HK-2 (cell line): ENCODE data around the gene C1orf21.

Experiments used
- DNase-seq: peaks from one replicate; pipeline ENCODE4 v3.0.0-alpha.2; 2018; ENCODE audit not compliant: unreplicated experiment

The C1orf21 gene

DNA sequence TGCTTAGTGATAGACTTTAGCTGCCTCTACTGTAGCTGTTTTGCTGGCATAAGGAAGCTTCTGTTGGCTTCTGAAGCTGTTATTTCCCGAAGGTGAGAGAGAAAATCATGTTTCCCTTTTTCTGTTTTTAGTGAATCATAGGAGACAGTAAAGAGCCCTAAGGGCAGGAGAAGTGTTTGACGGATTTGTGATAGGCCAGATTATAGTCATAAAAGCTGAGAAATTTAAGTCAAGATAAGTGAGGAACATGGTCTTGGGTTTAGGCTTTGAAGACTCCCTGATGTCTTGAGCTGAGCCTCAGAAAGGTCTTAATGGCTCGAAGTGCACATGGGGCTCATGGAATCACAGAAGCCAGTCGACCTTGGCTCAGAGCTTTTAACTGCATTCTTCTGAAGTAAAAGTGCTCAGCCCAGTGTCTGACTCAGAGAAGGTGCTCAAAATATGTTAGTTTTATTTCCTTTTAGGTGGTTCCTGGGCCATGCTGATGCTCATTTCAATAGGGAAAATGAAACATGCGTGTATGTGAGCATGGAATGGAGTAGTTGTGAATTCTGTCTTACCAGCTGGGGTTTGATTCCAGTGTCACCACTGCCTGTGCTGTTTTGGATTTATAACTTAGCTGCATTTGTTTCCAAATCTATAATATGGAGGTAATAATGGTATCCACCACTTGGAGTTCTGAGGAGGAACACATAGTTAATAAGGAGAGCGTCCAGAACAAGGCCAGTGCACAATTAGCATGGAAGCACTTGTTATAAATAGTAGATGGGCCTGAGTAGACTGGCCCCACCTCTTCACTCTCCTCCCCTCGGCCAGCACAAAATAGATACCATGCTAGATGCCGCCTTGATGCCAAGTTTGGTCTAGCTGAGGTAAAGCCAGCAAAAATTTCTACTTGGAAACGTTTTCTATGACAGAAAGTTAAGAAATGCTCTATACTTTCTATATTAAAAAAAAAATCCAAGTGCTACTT is 99.2 kb downstream of the C1orf21 start:
- no peak for DNase-seq

DNA sequence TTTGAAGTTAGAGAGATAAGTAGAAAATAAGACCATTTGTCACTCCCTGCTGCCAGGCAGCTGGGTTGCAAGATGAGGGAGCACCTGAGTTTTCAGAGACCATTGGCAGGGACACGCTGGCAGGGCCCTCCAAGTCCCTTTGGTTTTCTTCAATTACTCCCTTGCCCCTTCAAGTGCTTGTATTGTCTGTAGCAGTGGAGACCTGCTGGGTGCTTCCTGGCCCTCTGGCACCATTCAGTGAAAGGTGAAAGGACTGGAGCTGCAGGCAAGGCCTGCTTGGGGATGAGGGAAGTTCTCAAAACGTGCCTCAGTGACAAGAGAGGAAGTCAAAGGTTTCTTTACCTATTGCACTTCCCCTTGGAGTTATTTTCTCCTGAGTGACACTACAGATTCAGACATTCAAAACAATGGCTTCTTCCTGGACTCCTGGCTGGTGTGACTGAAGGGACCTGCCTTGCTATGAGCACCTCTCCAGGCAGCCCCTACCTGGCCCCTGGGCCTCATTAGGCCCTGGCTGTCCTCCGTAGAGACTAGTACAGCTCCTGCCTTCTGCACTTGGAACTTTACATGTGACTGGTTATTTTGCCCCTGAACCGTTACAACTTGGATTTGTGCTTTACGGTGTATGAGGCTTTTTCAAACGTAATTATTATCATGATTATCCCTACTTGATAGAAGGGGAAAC is 100.1 kb downstream of the C1orf21 start:
- DNase-seq = no peak

DNA sequence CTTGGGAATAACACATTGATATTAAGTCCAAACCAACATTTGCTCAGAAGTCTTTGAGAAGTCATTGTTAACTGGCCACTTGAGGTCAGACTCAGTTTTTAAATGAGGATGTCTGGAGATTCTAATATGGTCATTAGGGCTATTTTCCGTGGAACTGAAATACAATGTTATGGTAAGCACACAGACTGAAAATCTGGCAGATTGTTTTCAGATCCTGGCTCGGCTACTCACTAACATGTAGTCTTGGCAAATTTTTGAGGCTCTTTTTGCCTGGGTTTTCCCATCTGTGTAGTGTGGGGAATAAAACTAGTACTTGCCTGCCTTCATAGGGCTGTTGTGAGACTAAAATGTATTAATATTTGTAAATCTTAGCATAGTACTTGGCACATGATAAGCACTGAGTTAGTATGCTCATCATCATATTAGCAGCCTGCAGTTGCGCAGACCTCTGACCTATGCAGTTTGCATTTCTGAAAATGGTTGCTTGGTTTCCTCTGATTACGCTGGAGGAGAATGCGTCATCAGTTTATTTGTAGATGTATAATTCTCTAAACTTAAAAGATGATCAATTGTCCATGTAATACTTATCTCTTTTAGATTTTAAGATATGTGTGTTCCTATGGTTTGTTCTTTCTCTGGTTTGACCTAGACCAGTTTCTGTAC is 100.8 kb downstream of the C1orf21 start:
- DNase-seq = no peak

DNA sequence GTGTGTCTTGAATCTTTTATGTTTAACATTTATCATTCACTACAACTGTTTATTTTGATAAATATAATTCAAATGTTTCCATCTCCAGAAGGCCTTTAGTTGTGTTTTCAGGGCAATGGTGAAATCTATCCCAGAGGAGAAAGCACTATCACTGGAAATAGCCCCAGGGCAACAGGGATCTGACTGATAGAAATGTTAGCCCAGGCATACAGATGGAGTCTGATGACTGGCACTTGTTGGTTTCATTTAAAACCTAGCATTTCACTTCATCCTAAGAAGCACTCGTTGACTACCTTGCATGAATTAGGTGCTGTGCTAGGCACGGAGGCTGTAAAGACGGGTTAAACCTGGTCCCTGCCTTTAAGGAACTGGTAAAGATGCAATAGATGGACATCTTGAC is 103.1 kb downstream of the C1orf21 start:
- no peak for DNase-seq

DNA sequence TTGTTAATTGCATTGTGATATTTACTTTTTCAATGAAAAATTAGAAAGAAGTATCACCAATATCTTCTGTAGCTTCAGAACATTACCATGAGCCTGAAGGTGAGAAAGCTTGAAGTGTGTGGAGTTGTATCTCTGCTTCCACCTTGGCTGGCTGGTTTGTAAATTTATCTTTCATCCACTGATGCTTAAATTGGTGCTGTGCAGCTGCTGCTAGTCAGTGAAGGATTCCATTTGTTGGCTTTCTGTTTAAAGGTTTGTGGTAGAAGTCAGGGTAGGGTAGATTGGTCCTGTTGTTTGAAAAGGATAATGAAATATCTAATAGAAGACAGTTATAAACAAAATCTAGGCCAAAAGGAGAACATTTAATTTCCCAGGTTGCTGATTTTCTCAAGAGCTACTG is 105.7 kb downstream of the C1orf21 start:
- DNase-seq = no peak

DNA sequence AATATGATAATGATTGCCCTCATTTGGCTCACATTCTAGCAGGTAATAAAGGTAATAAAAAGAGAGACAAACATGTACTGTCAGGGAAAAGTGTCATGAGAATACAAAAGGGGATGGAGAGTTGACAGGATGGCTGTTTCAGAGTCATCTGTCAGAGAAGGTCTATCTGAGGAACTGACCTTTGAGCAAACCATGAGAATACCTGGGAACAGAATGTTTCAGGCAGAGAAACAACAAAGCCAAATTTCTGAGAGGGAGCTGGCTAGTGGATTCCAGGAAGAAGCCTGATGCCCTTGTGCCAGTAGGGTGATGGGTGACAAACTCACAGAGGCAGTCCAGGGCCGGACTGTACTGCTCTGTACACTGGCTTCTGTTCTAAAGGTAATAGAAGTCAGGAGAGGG is 107.2 kb downstream of the C1orf21 start:
- no peak for DNase-seq

DNA sequence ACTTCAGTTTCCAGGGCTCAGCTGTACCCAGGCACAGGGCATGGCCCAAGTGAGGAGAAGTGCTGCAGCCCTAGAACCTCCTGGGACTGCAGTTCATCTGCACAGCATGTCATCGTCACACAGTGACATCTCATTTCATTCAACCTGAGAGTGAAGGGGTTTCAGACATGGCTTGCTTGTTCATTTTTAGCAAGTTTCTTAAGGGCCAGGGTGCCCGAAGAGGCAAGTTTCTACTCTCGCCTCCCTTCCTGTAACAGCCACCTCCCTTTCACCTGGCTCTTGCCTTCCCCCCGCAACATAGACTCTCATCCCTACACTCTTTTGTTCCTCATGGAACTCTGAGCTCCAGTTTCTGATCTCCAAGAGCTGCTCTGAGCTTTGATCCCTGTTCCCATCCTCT is 108.1 kb downstream of the C1orf21 start:
- DNase-seq = no peak

DNA sequence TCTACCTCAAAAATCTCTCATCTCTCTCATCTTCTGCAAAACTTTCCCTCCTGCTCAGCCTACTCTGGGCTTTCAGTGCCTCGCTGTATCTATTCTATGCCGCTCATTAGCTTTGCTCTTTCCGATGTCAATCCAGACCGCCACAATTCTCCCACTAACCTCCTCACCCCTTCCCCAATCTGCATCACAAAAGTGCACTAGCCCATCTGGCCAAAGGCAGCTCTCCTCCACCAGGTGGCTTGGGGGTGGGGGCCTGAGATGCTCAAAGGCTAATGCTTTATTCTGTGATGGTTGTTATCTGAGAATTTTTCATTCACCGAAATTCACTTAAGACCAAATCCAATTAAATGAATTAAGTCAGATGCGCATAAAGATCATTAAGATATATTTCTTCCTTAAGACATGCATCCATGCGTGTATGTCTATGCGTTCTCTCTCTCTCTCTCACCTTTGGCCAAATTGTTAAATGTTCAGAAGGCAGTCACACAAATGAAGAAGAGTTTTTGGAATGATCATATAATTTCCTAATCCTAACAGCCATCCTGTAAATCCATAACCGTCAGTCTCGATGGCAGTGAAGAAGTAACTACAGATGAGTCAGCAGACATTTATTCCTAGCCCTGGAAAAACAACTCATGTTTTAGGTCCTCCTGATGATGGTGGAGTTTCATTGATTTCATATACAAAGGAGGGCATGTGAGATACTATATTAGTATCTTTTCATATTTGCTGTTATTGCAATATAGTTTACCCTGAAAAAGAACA is 111.3 kb downstream of the C1orf21 start:
- no peak for DNase-seq

DNA sequence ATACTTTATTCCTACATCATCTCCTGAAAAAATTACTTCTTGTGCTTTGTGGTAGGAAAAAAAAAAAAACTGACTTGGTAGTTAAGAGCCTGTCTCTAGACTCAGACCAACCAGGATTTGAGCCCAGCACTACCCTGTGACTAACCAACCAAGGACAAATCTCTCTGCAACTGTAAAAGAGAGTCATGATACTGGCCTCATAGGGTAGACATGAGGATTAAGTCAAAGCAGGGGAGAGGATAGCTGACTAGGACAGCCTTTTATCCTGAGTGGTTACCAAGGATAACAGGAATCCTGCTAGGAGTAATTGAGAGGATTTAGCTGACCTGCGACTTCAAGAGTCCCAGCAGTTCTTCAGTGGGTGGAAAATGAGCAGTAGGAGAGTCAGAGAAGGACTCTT is 112.8 kb downstream of the C1orf21 start:
- DNase-seq = no peak

DNA sequence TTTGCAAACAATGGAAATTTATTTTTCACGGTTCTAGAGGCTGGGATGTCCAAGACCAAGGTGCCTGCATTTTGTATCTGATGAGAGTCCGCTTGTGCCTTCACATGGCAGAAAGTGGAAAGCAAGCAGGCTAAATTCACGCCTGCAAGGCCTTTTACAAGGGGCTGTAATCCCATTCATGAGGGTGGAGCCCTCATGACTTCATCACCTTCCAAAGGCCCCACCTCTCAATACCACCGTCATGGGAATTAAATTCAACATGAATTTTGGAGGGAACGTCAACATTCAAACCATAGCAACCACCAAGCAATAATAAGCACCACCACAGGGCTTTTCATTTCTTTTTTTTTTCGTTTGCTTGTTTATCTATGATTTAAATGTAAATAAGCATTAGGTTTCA is 115.3 kb downstream of the C1orf21 start:
- no peak for DNase-seq

DNA sequence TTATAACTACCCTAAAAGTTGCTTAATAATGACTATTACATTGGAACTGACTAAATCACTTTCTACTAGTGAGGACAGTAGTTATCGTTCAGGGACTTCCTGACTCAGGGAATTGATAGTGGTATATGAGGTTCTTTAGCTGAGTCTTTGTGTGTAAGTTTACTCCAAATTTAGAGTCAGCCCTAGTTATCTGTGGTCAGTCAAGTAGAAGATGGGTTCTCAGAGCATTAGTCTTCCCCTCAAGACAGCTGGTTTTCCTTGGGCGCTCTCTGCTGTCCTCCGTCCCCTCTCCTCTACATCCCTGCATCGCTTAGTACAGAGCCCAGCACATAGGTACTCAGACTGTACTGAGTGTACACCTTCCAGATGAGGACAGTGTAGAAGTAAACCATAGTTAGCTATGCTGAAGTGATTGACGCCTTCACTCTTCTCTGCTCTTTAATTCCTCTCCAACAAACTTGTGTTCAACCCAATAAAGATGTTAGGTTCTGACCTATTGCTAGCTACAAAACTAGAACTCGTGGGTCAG is 116.5 kb downstream of the C1orf21 start:
- DNase-seq = no peak

DNA sequence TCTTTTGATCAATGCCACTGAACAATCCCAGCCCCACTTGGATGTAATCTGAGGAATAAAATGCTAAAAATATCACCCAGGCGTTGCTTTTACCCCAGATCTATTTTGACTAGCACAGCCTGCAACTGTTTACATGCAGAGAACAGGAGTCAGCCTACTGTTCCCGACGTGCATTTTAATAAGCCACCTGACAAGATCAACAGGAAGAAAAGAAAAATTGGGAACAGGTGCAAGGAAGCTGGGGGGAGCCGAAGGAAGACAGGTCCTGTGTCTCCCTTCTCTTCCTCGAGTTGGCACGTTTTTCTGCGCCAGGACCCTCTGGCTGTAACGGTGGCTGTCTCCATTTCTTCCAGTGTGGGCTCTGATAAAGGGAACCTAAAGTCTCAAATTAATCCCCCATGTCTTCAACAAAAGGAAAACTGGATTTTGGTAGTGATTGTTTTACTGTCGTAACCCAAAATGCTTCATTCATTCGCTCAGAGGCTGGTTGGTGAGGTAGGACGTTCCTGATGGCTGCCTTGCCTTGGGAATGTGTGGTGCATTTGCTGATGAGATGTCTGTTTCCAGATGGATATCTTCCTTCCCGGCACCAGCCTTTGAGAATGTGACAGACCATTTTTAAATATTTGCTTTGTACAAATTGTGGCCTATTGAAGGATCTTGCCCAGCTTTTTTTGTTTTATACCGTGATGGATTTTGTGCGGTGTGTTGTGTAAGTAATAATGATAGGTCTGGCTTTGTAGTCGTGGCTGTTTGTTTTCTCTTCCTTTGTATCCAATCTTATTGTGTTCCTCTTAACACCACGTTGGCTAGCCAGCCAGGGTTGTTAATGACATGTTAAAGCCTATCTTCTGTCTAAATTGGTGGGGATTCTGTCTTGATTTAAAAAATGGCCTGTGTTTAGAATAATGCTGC is 117.5 kb downstream of the C1orf21 start:
- no peak for DNase-seq

DNA sequence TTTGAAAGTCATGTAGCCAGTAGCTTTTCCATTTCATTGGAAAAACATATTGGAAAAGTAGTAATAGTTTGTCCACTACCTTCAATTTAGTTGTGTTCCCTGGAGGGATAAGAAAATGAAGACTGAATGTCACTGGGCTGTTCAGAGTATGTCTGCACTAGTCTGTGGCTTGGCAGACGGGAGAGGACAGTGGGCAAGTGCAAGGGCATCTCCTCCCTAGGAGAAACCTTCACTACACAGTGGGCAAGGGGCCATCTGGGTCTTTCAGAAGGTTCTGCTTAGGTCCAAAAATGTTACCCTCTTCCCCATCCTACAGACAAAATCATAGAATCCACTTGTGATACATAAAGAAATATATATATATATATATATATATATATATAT is 118.1 kb downstream of the C1orf21 start:
- DNase-seq = no peak

DNA sequence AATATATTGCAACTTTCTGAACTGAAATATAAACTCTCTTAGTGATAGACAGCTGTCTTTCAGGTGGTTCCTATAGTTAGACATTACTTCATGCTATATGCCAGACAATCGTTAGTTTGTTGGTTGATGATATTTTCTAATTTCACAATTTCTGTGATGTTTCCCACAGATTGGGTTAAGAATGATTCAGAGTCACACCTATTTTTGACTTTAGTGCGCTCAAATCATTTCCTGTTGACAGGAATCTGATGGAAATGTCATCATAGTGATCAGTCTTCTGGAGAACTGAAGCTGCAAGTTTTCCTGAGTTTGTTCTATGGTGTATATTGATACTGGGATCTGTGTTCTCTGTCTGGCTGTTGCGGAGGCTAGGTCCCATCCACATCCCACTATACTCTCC is 119.7 kb downstream of the C1orf21 start:
- no peak for DNase-seq

DNA sequence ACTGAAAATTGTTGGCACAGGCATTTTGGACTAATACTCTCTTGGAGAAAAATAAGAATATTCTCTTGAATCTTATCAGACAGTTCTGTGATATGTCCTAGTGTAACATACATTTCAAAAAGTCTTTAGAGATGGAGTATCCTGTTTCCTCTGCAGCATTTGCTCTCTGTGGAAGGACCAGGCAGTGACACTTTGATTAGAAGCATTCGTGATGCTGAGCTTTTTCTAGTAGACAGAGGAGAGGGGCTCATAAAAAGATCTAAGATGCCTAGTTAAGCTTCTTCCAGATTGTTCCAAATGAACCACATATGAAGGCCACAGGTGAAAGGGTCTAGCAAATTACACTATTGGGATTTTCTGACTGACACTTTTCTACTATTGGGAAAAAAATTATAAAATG is 120.3 kb downstream of the C1orf21 start:
- DNase-seq = no peak

DNA sequence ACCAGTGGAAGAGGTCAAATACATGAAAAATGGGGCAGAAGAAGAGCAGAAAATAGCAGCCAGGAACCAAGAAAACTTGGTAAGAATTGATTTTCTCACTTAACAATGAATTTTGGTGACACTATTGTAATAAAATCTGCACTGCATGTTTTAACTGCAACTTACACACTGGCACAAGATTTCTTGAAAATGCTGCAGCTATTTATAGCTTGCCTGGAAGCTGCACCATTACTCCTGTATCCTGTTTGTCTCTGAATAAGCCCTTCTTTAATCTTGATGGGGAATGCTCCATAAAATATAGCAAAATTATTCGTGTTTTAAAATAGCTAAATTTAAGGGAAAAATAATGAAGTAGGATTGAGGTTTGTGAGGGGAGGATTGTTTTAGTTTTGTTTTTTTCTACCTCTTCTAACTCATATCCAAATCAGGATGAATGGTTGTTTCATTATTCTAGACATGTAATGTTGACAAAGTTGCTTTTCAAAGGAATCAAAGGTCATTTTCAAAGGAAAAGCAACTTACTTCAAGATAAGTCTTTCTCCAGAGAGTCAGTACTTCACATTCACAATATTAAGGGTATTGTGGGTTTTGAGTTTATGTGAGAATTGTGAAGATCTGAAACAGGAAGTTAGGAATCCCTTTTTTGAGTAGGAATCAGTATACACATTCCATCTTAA is 120.9 kb downstream of the C1orf21 start:
- no peak for DNase-seq

DNA sequence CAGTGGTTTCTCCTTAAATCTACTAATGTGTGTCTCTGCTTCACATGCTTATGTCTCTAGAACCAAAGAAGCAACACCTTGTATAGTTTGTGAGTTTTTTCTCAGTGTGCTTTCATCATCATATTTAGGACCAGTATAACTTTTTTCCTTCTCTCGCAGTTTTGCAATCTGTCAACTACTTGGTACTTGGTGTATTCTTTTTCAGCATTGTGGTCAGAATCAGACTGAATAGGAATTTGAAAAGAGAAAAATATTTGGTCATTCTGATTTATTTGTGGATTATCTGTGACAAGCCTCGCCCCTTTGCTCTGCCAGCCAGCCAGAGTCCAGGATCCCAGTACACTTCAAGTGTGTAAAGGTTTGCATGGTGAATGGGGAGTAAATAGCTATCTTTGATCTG is 122.3 kb downstream of the C1orf21 start:
- DNase-seq = no peak

DNA sequence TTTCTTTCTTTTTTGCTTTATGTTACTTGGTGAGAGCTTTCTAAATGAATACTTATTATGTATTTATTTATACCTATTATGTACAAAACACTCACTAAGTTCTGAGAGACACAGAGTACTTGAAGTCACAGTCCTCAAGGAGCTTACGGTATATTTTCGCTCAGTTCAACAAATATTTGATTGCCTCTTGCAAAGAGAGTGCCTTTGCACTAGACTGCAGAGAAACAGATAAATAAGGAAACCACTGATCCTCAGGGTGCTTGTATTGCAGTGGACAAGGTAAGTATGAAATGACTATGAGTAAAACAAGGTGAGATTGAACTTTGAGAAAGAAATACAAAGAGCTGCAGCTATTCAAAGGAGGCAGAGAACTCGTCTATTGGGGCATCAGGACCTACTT is 123.3 kb downstream of the C1orf21 start:
- no peak for DNase-seq

DNA sequence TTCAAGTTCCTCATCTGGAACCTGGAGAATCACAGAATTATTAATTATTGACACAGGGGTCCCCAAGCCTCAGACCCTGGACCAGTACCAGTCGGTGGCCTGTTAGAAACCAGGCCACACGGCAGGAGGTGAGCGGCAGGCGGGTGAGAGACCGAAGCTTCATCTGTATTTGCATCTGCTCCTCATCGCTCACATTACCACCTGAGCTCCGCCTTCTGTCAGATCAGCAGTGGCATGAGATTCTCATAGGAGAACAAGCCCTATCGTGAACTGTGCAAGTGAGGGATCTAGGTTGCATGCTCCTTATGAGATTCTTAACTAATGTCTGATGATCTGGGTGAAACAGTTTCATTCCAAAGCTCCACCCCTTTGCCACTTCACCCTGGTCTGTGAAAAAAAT is 125.9 kb downstream of the C1orf21 start:
- no peak for DNase-seq

DNA sequence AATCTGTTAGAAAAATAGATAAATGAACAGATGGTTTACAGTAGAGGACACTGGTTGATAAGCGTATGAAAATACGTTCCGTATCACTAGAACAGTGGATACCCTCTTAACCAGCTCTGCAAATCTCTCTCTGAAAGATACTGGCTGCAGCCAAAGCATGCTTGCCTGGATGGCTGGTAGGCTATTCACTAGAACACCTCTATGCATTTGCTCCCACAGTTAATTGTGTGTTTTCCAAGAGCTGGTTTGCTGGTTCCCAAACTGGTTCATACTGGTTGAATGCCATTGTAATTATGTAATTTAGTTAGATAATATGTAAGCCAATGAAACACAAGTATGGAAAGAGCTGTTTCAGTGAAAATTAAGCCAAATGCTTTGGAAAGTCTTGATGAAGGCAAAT is 126.6 kb downstream of the C1orf21 start:
- no peak for DNase-seq
